GM12801 (cell line): ENCODE data around the gene ZNF845.

Experiments
- CTCF ChIP-seq: IDR thresholded peaks from one replicate; pipeline ENCODE4 v1.5.1; 2011; ENCODE audit warnings: control low read depth; ENCODE audit not compliant: insufficient read length; ENCODE audit errors: extremely low read depth

Gene ZNF845

GRCh38 chr19:53333463-53334449, at the start of gene ZNF845:
TSS of gene ZNF845 (plus strand) at chr19:53333749. CDS start at chr19:53341308, 7,559 bp downstream.
- no peak for TF ChIP-seq CTCF

GRCh38 chr19:53285087-53285486, 48.5 kb upstream of the ZNF845 start:
- TF ChIP-seq CTCF = no peak

- no peak for TF ChIP-seq CTCF
These were observed 42.6 kb upstream of the ZNF845 start for GRCh38 chr19:53290758-53291549.

GRCh38 chr19:53294786-53295441, 38.6 kb upstream of the ZNF845 start:
- no peak for TF ChIP-seq CTCF

GRCh38 chr19:53308339-53308811, 25.2 kb upstream of the ZNF845 start:
- no peak for TF ChIP-seq CTCF

GRCh38 chr19:53311044-53311443, 22.5 kb upstream of the ZNF845 start:
- no peak for TF ChIP-seq CTCF

- TF ChIP-seq CTCF = no peak
These were observed 21.7 kb upstream of the ZNF845 start for GRCh38 chr19:53311897-53312296.
